GM06990 (cell line): Measurements from ENCODE around the gene TRAF1.

Source experiments
- DNase-seq: peaks from one replicate; pipeline ENCODE4 v3.0.0-alpha.2; 2011; ENCODE audit not compliant: insufficient read length; ENCODE audit errors: extremely low read depth
- H3K27me3 ChIP-seq: replicated peaks from 2 replicates; pipeline ENCODE4 v1.6.0; 2011; ENCODE audit warnings: low read length; ENCODE audit not compliant: control insufficient read depth, insufficient read depth
- H3K36me3 ChIP-seq: 2 replicates; pipeline ENCODE4 v1.5.1; 2011; ENCODE audit warnings: low read length; ENCODE audit not compliant: control insufficient read depth, insufficient read depth
- H3K4me3 ChIP-seq: replicated peaks from 2 replicates; pipeline ENCODE4 v1.5.1; 2011; ENCODE audit warnings: low read depth, mild to moderate bottlenecking, control low read depth, low read length
- CTCF ChIP-seq: IDR thresholded peaks from 2 replicates; pipeline ENCODE4 v1.5.1; 2011; ENCODE audit warnings: low read length, control low read depth, mild to moderate bottlenecking, inconsistent platforms; ENCODE audit not compliant: insufficient read depth, poor library complexity, severe bottlenecking

Gene TRAF1

GRCh38 chr9:120869726-120870125 lies 56.9 kb downstream of the TRAF1 start:
- no peak for TF ChIP-seq CTCF
- Histone ChIP-seq H3K27me3 (no peaks in the 10 kb centered on the region), H3K4me3 (no peak overlapping the region), H3K36me3 (peaks cover 36% of the 10 kb centered on the region)
- DNase-seq = no peak

- no peaks in the 10 kb centered on the region for H3K27me3 ChIP-seq
- H3K4me3 ChIP-seq = peak overlapping the region; percentile 64
- no peak for TF ChIP-seq CTCF
- H3K36me3 ChIP-seq = peaks cover 36% of the 10 kb centered on the region
- no peak for DNase-seq
These were observed 57.3 kb downstream of the TRAF1 start for GRCh38 chr9:120869360-120869687.

- Histone ChIP-seq H3K27me3 (no peaks in the 10 kb centered on the region), H3K36me3 (peaks cover 35% of the 10 kb centered on the region), H3K4me3 (peak overlapping the region; percentile 64)
- peak; percentile 75 for TF ChIP-seq CTCF
- DNase-seq = peak; percentile 93
These were observed 57.8 kb downstream of the TRAF1 start for GRCh38 chr9:120868676-120869359.

GRCh38 chr9:120868339-120868675 lies 58.3 kb downstream of the TRAF1 start:
- Histone ChIP-seq H3K27me3 (no peaks in the 10 kb centered on the region), H3K4me3 (peak overlapping the region; percentile 59), H3K36me3 (peaks cover 38% of the 10 kb centered on the region)
- no peak for TF ChIP-seq CTCF
- DNase-seq = no peak

GRCh38 chr9:120867676-120868338 lies 58.8 kb downstream of the TRAF1 start:
- DNase-seq = no peak
- H3K4me3 ChIP-seq = peak overlapping the region; percentile 59
- H3K36me3 ChIP-seq = peaks cover 36% of the 10 kb centered on the region
- TF ChIP-seq CTCF = no peak
- no peaks in the 10 kb centered on the region for H3K27me3 ChIP-seq
